Type B pancreatic cell (in vitro differentiated cells): Measurements from ENCODE around the gene NT5DC3. TPM values are rescaled to one million over a fixed set of nuclear protein-coding genes. Genes with fewer than 3 reads are reported as not detected.

Source experiments
- DNase-seq: peaks from one replicate; pipeline ENCODE4 v3.0.0; 2021; ENCODE audit warnings: mixed read lengths; ENCODE audit not compliant: unreplicated experiment; ENCODE audit errors: extremely low spot score
- H3K27ac Mint-ChIP-seq: 2 replicates; pipeline ENCODE4 v1.8.0; 2021; ENCODE audit warnings: mild to moderate bottlenecking, mixed read lengths
- H3K27me3 Mint-ChIP-seq: 2 replicates; pipeline ENCODE4 v1.8.0; 2021; ENCODE audit warnings: mixed read lengths
- H3K36me3 Mint-ChIP-seq: 2 replicates; pipeline ENCODE4 v1.8.0; 2021; ENCODE audit warnings: mixed read lengths
- H3K4me1 Mint-ChIP-seq: one replicate; pipeline ENCODE4 v1.8.0; 2021; ENCODE audit warnings: mixed read lengths; ENCODE audit not compliant: unreplicated experiment
- H3K4me3 Mint-ChIP-seq: 2 replicates; pipeline ENCODE4 v1.8.0; 2021; ENCODE audit warnings: mild to moderate bottlenecking, mixed read lengths
- H3K9me3 Mint-ChIP-seq: 2 replicates; pipeline ENCODE4 v1.8.0; 2021; ENCODE audit warnings: mixed read lengths
- CTCF ChIP-seq: fragments of 200-600 bp; sonication (generic); conservative IDR thresholded peaks from 2 replicates; pipeline ENCODE4 v1.5.0; 2021; ENCODE audit warnings: antibody characterized with exemption, mild to moderate bottlenecking
- total RNA-seq: library from RNA; stranded (reverse); gene quantifications from 2 replicates; pipeline ENCODE4 v1.2.1, GENCODE V29; 2021; ENCODE audit warnings: low replicate concordance

The NT5DC3 gene
- total RNA-seq, 1 donor from 2014 or later: 16.3 TPM

- TF ChIP-seq CTCF: no peak
- H3K4me1 Mint-ChIP-seq: peaks cover 18% of the 10 kb centered on the region
- H3K27ac Mint-ChIP-seq: no peak overlapping the region
These were observed 17.2 kb downstream of the NT5DC3 start for GRCh38 chr12:103823871-103824270.

GRCh38 chr12:103821773-103822172 lies 19.3 kb downstream of the NT5DC3 start:
- Mint-ChIP-seq H3K36me3 (no peaks in the 10 kb centered on the region), H3K9me3 (no peaks in the 10 kb centered on the region), H3K4me1 (peaks cover 18% of the 10 kb centered on the region), H3K4me3 (no peak overlapping the region), H3K27ac (no peak overlapping the region), H3K27me3 (no peaks in the 10 kb centered on the region)
- no peak for TF ChIP-seq CTCF
- DNase-seq: no peak

More at GRCh38 chr12:103823871-103824270, 17.2 kb downstream of the NT5DC3 start:
- Mint-ChIP-seq H3K27me3 (no peaks in the 10 kb centered on the region), H3K4me3 (no peak overlapping the region), H3K36me3 (no peaks in the 10 kb centered on the region), H3K9me3 (no peaks in the 10 kb centered on the region)
- DNase-seq: no peak

- H3K4me3 Mint-ChIP-seq: no peak overlapping the region
- TF ChIP-seq CTCF: no peak
- H3K36me3 Mint-ChIP-seq: no peaks in the 10 kb centered on the region
- no peaks in the 10 kb centered on the region for H3K9me3 Mint-ChIP-seq
- H3K27ac Mint-ChIP-seq: no peak overlapping the region
- H3K27me3 Mint-ChIP-seq: no peaks in the 10 kb centered on the region
- H3K4me1 Mint-ChIP-seq: peaks cover 11% of the 10 kb centered on the region
- DNase-seq: no peak
These were observed 20.0 kb downstream of the NT5DC3 start for GRCh38 chr12:103820881-103821489.

GRCh38 chr12:103820361-103820760 lies 20.7 kb downstream of the NT5DC3 start:
- H3K27me3 Mint-ChIP-seq: no peaks in the 10 kb centered on the region
- H3K4me1 Mint-ChIP-seq: peaks cover 10% of the 10 kb centered on the region
- DNase-seq: no peak
- no peaks in the 10 kb centered on the region for H3K9me3 Mint-ChIP-seq
- H3K36me3 Mint-ChIP-seq: no peaks in the 10 kb centered on the region
- no peak overlapping the region for H3K27ac Mint-ChIP-seq
- H3K4me3 Mint-ChIP-seq: no peak overlapping the region
- no peak for TF ChIP-seq CTCF

- H3K4me3 Mint-ChIP-seq: no peak overlapping the region
- H3K36me3 Mint-ChIP-seq: peaks cover under 1% of the 10 kb centered on the region
- peaks cover 10% of the 10 kb centered on the region for H3K4me1 Mint-ChIP-seq
- no peaks in the 10 kb centered on the region for H3K27me3 Mint-ChIP-seq
- no peaks in the 10 kb centered on the region for H3K9me3 Mint-ChIP-seq
- H3K27ac Mint-ChIP-seq: no peak overlapping the region
- no peak for DNase-seq
- no peak for TF ChIP-seq CTCF
These were observed 21.1 kb downstream of the NT5DC3 start for GRCh38 chr12:103819892-103820291.
